ENCODE results near the gene SLC25A44. TPM values are rescaled to one million over a fixed set of nuclear protein-coding genes. Genes with fewer than 3 reads are reported as not detected.

SLC25A44 gene
- total RNA-seq, 4 donors from 2014 or later: 7.9 to 22.3 (median 13.1) TPM

DNA sequence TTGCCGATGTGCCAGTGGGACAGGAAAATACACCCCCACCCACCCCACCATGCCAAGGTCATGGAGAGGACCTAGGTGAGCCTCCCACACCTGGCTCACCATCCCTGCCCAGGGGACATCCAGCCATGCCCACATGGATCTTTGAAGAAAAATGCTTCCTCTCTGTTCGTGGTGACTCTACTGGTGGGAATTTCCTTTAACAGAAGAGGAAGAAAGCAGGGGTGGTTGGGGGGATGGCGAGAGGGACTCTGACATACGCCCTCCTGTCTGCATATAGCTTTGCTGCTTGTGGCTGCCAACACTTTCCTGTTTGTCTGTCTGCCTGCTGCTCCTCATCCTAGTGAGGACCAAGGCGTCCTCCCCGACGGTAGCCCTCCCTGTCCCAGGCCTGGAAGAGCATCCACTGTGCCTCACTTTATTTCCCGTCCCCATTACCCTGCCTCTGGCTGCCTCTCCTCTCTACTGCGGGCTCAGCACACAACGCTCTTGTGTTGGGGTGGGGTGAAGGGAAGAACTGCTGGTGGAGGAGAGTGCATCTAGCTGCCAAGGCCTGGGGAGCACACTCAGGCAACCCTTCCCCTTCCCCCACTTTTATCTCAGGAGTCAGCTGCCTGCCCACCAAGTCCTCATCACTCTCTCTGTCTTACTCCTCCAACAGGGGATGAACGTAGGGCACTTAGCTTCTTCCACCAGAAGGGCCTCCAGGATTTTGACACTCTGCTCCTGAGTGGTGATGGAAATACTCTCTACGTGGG, 38.0 kb upstream of the SLC25A44 start:
- TF ChIP-seq, protein P1, sequence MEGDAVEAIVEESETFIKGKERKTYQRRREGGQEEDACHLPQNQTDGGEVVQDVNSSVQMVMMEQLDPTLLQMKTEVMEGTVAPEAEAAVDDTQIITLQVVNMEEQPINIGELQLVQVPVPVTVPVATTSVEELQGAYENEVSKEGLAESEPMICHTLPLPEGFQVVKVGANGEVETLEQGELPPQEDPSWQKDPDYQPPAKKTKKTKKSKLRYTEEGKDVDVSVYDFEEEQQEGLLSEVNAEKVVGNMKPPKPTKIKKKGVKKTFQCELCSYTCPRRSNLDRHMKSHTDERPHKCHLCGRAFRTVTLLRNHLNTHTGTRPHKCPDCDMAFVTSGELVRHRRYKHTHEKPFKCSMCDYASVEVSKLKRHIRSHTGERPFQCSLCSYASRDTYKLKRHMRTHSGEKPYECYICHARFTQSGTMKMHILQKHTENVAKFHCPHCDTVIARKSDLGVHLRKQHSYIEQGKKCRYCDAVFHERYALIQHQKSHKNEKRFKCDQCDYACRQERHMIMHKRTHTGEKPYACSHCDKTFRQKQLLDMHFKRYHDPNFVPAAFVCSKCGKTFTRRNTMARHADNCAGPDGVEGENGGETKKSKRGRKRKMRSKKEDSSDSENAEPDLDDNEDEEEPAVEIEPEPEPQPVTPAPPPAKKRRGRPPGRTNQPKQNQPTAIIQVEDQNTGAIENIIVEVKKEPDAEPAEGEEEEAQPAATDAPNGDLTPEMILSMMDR (IDR thresholded peaks at IDR 0.05; ENCODE audit: low read depth): no peak

DNA sequence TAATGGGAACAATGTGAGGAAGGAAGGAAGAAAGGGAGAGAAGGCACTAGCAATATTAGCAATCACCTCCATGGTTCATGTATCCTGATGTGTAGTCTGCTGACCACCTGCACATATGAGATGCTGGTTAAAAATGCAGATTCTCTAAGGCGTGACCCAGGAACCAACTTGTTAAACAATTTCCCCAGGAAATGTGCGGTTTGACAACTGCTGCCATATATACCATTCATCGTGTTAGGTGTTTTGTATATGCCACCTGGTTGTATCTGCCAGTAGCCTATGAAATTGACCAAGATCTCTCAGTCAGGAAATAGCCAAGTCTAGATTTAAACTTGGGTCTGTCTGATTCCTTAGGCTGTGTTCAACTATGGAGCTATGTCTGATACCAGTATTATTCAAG, 36.4 kb upstream of the SLC25A44 start:
- TF ChIP-seq, protein P1 (IDR thresholded peaks at IDR 0.05; ENCODE audit: low read depth): no peak

DNA sequence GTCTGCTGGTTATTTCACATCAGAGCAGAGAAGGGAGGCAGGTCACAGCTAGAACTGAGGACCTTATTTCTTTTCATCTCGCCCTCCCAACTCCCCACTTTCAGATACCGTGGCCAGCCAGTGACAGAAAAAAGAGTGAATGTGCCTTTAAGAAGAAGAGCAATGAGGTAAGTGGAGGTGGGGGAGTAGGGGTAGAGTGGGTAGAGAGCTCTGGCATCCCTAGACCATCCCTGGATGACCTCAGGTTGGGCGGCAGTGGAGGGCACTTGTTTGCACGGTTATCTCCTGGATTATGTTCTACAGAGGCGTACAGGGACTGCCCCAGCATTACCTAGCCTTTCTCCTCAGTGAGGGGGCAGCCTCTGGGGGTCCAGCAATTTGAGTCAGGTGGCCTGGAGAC, 35.9 kb upstream of the SLC25A44 start:
- TF ChIP-seq, protein P1 (IDR thresholded peaks at IDR 0.05; ENCODE audit: low read depth): no peak

DNA sequence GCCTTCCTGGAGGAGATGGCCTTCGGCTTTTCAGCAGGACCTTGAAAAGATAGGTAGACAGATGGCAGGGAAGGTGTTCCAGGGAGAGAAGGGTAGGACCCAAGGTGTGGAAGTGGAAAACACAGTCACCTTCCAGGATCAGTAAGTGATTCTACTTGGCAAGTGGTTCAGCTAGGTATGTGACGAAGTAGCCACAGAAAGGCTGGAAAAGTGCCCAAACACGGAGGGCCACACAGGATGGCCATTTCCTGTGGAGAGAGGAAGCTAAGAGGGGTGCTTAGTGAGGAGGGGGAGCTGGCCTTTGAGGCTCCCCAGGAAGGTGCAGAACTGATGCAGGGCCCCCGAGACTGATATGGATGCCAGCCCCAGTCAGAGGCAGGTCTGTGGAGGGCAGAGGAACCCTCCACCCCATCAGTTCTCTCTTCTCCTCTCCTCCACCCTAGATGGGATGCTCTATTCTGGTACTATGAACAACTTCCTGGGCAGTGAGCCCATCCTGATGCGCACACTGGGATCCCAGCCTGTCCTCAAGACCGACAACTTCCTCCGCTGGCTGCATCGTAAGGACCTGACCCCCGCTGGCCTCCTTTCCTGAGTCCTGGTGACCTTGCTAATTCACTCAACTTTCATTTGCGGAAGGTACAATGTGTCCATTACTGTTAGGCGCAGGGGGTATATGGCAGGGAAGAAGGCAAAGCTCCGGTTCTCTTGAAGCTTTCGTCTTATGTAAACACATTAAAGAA, 33.7 kb upstream of the SLC25A44 start:
- TF ChIP-seq, protein P1 (IDR thresholded peaks at IDR 0.05; ENCODE audit: low read depth): no peak

DNA sequence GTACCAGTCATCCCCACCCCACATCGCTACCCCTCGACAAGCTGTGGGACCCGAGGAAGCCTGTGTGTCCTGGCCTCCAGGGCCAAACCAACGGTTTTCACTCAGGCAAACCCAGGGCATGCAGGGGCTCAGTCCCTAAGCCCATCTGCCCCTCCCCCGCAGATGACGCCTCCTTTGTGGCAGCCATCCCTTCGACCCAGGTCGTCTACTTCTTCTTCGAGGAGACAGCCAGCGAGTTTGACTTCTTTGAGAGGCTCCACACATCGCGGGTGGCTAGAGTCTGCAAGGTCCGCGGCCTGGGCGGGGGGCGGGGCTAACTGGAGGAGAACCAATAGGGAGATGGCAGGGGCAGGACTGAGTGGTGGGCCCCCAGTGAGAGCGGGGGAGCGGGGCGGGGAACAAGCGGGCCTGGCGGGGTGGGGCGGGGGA, 33.1 kb upstream of the SLC25A44 start:
- TF ChIP-seq, protein P1 (IDR thresholded peaks at IDR 0.05; ENCODE audit: low read depth): no peak

DNA sequence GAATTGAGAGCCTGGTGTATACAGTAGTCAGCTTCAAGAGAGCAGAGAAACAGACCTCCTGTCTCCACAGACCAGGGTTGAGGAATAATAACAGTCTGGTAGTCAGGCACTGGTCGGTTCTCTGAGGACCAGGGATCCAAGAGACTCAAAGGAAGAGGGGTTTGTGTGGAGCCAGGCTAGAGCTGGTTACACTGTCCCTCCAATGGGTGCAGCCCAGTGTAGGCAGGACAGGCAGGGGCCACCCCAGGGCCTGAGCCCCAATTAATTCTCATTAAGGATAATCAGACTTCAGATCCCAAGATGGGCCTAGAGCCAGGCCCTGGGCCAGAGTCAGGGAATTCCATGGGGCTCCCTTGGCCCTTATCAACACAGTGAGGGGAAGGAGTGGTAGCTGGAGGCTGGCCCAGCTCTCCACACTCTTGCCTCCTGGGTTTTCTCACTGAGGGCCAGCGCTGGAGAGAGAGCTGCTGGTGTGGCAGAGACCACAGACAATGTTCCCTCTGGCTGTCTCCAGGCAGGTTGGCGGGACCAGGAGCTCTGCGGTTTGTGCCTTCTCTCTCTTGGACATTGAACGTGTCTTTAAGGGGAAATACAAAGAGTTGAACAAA, 31.4 kb upstream of the SLC25A44 start:
- TF ChIP-seq, protein P1 (IDR thresholded peaks at IDR 0.05; ENCODE audit: low read depth): no peak

DNA sequence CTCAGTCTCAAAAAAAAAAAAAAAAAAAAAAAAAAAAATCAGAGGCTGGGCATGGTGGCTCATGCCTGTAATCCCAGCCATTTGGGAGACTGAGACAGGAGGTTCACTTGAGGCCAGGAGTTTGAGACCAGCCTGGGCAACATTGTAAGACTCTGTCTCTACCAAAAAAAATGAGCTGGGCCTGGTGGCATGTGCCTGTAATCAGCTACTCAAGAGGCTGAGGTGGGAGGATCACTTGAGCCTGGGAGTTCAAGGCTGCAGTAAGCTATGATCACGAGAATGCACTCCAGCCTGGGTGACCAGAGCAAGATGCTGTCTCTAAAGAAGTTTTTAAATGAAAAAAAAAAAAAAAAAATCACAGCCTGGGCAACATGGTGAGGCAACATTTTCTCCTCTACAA, 30.2 kb upstream of the SLC25A44 start:
- TF ChIP-seq, protein P1 (IDR thresholded peaks at IDR 0.05; ENCODE audit: low read depth): no peak

Measured in subcutaneous adipose tissue (tissue), 4 donors.